IPS-20b (cell line): ENCODE data around the gene ARSA.
"Not testable (repeated sequence)": the region's sequence is repeated elsewhere in the genome, so short reads cannot be mapped to it uniquely, and the experiment has no call there.

ENCODE experiments used
- H3K27ac ChIP-seq: one replicate; pipeline ENCODE4 v1.5.1; 2013; ENCODE audit warnings: low read length
- H3K27me3 ChIP-seq: 2 replicates; pipeline ENCODE4 v1.6.1; 2013; ENCODE audit warnings: mild to moderate bottlenecking, low read length, inconsistent platforms; ENCODE audit not compliant: insufficient read depth
- H3K36me3 ChIP-seq: 2 replicates; pipeline ENCODE4 v1.6.1; 2013; ENCODE audit warnings: low read depth, mild to moderate bottlenecking, inconsistent platforms, low read length, moderate library complexity; ENCODE audit not compliant: insufficient read depth
- H3K4me1 ChIP-seq: 2 replicates; pipeline ENCODE4 v1.6.1; 2013; ENCODE audit warnings: mild to moderate bottlenecking, control low read depth, inconsistent platforms, low read length, moderate library complexity; ENCODE audit not compliant: insufficient read depth
- H3K4me3 ChIP-seq: 2 replicates; pipeline ENCODE4 v1.5.1; 2013; ENCODE audit warnings: mild to moderate bottlenecking, low read length, inconsistent platforms
- H3K9ac ChIP-seq: 2 replicates; pipeline ENCODE4 v1.6.1; 2013; ENCODE audit warnings: low read depth, mild to moderate bottlenecking, inconsistent platforms, low read length, moderate library complexity
- H3K9me3 ChIP-seq: 2 replicates; pipeline ENCODE4 v1.6.1; 2013; ENCODE audit warnings: mild to moderate bottlenecking, low read depth, low read length, inconsistent platforms; ENCODE audit not compliant: insufficient read depth

Gene ARSA

GRCh38 chr22:50671641-50672040 is 43.7 kb upstream of the ARSA start:
- peaks cover 42% of the 10 kb centered on the region for H3K27me3 ChIP-seq
- H3K27ac ChIP-seq: no peak overlapping the region
- no peaks in the 10 kb centered on the region for H3K36me3 ChIP-seq
- H3K4me3 ChIP-seq: no peak overlapping the region
- H3K4me1 ChIP-seq: peaks cover 7% of the 10 kb centered on the region; the same call in 1 of the 2 replicates
- H3K9me3 ChIP-seq: no peaks in the 10 kb centered on the region
- H3K9ac ChIP-seq: no peak overlapping the region

DNA sequence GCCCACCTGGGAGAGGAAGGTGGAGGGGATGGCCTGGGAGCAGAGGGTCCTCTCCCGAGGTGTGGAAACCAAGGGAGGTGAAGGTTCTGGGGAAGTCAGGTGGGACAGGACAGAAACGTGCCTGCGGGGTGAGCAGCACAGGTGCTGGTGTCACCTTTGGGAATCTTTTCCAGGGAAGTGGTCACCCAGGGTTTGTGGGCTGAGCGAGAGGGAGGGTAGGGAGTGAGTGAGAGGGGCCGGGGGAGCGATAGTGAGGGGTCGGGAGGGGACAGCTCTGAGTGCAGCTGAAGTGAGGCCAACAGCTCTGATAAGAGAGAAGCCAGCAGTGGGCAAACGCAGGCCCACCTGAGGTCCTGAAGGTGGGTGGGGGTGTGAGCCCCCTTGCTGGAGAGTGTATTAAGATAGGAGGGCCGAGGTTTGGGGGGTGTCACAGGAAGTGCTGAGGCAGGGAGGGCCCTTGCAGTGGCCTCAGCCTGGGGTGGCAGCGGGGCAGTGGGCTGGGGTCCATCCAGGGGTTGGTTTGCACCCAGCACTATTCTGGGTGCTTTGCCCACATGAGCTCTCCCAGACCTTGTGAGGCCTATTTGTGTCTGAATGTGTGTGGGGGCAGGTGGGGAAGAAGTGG is 43.1 kb upstream of the ARSA start:
- Histone ChIP-seq H3K27me3 (peaks cover 36% of the 10 kb centered on the region), H3K9me3 (no peaks in the 10 kb centered on the region), H3K27ac (no peak overlapping the region), H3K36me3 (no peaks in the 10 kb centered on the region), H3K4me3 (no peak overlapping the region), H3K9ac (no peak overlapping the region), H3K4me1 (peaks cover 7% of the 10 kb centered on the region; the same call in 1 of the 2 replicates)

DNA sequence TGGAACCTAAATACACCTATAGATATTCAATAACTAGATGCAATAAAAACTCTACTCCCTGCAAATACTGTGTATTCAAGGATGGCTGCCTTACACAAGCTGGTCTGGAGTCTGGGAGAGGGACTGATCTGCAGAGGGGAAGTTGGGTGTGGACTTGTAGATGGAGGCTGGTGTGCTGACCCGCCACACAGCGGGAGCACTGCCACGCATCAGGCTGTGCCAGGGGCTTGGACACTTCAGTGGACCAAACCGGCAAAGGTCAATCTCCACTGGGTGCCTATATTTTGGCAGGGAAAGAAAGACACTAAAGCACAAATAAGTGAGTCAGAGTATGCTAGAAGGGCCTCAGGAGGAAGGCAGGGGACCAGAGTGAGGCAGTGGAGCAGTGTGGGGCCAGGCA is 42.6 kb upstream of the ARSA start:
- Histone ChIP-seq H3K4me3 (no peak overlapping the region), H3K9me3 (no peaks in the 10 kb centered on the region), H3K27ac (no peak overlapping the region), H3K9ac (no peak overlapping the region), H3K4me1 (peaks cover 7% of the 10 kb centered on the region; the same call in 1 of the 2 replicates), H3K27me3 (peaks cover 35% of the 10 kb centered on the region), H3K36me3 (no peaks in the 10 kb centered on the region)

GRCh38 chr22:50665738-50666137 is 37.8 kb upstream of the ARSA start:
- no peaks in the 10 kb centered on the region for H3K9me3 ChIP-seq
- no peak overlapping the region for H3K9ac ChIP-seq

DNA sequence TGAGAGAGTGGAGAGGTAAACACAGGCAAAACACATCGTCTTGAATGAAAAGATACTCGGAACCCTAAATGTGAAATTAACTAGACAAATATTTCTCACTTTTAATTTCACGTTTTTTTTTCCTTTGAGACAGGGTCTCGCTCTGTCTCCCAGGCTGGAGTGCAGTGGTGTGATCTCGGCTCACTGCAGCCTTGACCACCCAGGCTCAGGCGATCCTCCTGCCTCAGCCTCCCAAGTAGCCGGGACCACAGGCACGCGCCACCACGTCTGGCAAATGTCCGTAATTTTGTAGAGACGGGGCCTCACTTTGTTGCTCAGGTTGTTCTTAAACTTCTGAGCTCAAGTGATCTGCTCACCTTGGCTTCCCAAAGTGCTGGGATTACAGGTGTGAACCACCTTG is 37.3 kb upstream of the ARSA start:
- no peaks in the 10 kb centered on the region for H3K4me1 ChIP-seq
- H3K9ac ChIP-seq: no peak overlapping the region
- no peaks in the 10 kb centered on the region for H3K9me3 ChIP-seq
- H3K27ac ChIP-seq: no peak overlapping the region
- peaks cover 16% of the 10 kb centered on the region for H3K27me3 ChIP-seq
- H3K4me3 ChIP-seq: no peak overlapping the region
- H3K36me3 ChIP-seq: no peaks in the 10 kb centered on the region

More at GRCh38 chr22:50665738-50666137, 37.8 kb upstream of the ARSA start:
- Histone ChIP-seq H3K4me1 (no peaks in the 10 kb centered on the region), H3K4me3 (no peak overlapping the region), H3K36me3 (no peaks in the 10 kb centered on the region), H3K27ac (no peak overlapping the region), H3K27me3 (peaks cover 16% of the 10 kb centered on the region)

DNA sequence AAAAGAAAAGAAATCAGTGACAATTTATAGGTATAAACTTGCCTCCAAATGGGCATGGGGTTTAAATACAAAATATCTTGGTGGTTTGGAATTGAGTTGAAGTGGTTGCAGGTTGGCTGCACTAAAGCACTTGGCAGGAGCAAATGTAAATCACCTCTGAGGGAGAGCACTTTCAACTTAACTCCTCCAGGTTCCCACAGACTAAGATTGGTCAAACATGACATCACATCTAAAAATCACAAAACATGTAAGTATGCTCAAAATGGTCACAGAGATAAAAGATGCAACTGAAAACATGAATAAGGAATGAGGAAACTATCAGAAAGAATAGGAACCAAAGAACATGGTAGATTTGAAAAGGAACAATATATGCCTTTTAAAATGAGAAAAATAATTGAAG is 32.4 kb upstream of the ARSA start:
- no peak overlapping the region for H3K27ac ChIP-seq
- H3K9me3 ChIP-seq: no peaks in the 10 kb centered on the region
- H3K4me1 ChIP-seq: no peaks in the 10 kb centered on the region
- H3K36me3 ChIP-seq: no peaks in the 10 kb centered on the region
- peaks cover 30% of the 10 kb centered on the region for H3K27me3 ChIP-seq
- no peak overlapping the region for H3K9ac ChIP-seq
- no peak overlapping the region for H3K4me3 ChIP-seq

DNA sequence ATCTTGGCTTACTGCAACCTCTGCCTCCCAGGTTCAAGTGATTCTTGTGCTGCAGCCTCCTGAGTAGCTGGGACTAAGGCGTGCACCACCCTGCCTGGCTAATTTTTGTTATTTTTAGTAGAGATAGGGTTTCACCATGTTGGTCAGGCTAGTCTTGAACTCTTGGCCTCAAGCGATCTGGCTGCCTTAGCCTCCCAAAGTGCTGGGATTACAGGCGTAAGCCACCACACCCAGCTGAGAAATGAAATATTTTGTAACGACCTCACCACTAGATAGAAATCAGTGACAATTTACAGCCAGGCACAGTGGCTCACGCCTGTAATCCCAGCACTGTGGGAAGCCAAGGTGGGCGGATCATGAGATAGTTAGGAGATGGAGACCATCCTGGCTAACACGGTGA is 31.8 kb upstream of the ARSA start:
- not testable (repeated sequence) for H3K9me3 ChIP-seq, H3K9ac ChIP-seq, H3K4me1 ChIP-seq, H3K27ac ChIP-seq, H3K4me3 ChIP-seq, H3K36me3 ChIP-seq
- peaks cover 30% of the 10 kb centered on the region for H3K27me3 ChIP-seq

- no peaks in the 10 kb centered on the region for H3K9me3 ChIP-seq
- H3K4me1 ChIP-seq: no peaks in the 10 kb centered on the region
- no peak overlapping the region for H3K9ac ChIP-seq
- H3K27me3 ChIP-seq: peaks cover 34% of the 10 kb centered on the region
- no peaks in the 10 kb centered on the region for H3K36me3 ChIP-seq
- H3K27ac ChIP-seq: no peak overlapping the region
- H3K4me3 ChIP-seq: no peak overlapping the region
These were observed 30.0 kb upstream of the ARSA start for GRCh38 chr22:50657925-50658324.

DNA sequence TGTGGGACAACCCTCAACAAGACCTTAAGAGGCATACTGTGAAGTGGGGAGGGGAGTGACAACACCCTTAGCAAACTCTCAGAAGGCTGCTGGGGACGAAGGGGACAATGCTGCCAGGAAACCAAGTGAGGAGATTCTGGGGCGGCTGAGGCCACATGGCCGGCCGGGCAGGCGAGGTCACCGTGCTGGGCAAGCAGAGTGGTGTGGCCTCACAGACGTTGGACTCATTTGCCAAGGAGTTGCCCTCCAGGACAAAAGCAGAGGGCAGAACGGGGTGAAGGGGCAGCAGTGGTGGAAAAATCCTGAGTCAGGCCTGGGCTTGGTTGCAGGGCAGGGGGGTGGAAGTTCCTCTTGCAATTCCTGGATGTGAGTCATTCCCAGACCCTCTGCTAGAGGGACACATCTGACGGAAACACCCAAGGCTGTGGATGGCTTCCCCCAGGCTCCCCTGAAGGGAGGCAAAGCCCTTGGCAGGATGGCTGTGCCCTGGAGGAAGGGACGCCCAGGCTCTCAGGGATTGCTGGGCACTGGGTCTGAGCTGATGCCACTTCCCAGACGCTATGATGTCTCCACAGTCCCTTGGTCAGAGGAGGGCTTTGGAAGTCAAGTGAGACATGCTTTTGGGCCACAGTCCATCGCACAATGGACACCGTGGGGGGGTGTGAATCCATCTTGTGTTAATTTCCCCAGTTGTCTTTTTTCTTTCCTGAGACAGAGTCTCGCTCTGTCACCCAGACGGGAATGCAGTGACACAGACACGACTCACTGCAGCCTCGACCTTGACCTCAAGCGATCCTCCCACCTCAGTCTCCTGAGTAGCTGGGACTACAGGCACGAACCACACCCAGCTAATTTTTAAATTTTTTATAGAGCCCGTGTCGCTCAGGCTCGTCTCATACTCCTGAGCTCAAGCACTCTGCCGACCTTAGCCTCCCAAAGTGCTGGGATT is 28.4 kb upstream of the ARSA start:
- H3K27me3 ChIP-seq: peaks cover 34% of the 10 kb centered on the region
- no peaks in the 10 kb centered on the region for H3K9me3 ChIP-seq
- no peak overlapping the region for H3K4me3 ChIP-seq
- no peaks in the 10 kb centered on the region for H3K4me1 ChIP-seq
- no peak overlapping the region for H3K9ac ChIP-seq
- H3K27ac ChIP-seq: no peak overlapping the region
- H3K36me3 ChIP-seq: no peaks in the 10 kb centered on the region

DNA sequence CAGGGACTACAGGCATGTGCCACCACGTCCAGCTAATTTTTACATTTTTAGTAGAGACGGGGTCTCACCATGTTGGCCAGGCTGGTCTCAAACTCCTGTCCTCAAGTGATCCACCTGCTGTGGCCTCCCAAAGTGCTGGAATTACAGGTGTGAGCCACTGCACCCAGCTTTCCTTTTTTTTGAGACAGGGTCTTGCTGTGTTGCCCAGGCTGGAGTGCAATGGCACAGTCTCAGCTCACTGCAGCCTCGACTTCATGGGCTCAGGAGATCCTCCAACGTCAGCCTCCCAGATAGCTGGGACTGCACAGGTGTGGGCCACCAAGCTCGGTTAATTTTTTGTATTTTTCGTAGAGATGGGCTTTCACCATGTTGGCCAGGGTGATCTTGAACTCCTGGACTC is 26.7 kb upstream of the ARSA start:
- H3K36me3 ChIP-seq, H3K4me3 ChIP-seq, H3K4me1 ChIP-seq, H3K27ac ChIP-seq, H3K9ac ChIP-seq: not testable (repeated sequence)
- Histone ChIP-seq H3K27me3 (peaks cover 34% of the 10 kb centered on the region), H3K9me3 (peaks cover 14% of the 10 kb centered on the region)

- Histone ChIP-seq H3K9ac (no peak overlapping the region), H3K4me3 (no peak overlapping the region), H3K27ac (no peak overlapping the region), H3K9me3 (peaks cover 23% of the 10 kb centered on the region), H3K4me1 (no peaks in the 10 kb centered on the region), H3K36me3 (no peaks in the 10 kb centered on the region), H3K27me3 (peaks cover 33% of the 10 kb centered on the region)
These were observed 25.3 kb upstream of the ARSA start for GRCh38 chr22:50653256-50653655.

DNA sequence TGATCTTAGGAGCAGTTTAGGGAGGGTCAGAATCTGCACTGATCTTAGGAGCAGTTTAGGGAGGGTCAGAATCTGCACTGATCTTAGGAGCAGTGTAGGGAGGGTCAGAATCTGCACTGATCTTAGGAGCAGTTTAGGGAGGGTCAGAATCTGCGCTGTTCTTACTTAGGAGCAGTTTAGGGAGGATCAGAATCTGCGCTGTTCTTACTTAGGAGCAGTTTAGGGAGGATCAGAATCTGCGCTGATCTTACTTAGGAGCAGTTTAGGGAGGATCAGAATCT is 15.8 kb upstream of the ARSA start:
- Histone ChIP-seq H3K27me3 (peaks cover 29% of the 10 kb centered on the region), H3K4me1 (peaks cover 14% of the 10 kb centered on the region; the same call in 1 of the 2 replicates), H3K9me3 (peaks cover 16% of the 10 kb centered on the region)
- not testable (repeated sequence) for H3K4me3 ChIP-seq, H3K9ac ChIP-seq, H3K27ac ChIP-seq, H3K36me3 ChIP-seq
